IPS-15b (cell line): ENCODE data around the gene SUSD5.

Experiments
- H3K27me3 ChIP-seq: one replicate; pipeline ENCODE4 v1.6.1; 2013; ENCODE audit warnings: low read length; ENCODE audit not compliant: control insufficient read depth, insufficient read depth
- H3K36me3 ChIP-seq: one replicate; pipeline ENCODE4 v1.6.1; 2013; ENCODE audit warnings: low read length; ENCODE audit not compliant: control insufficient read depth, insufficient read depth
- H3K4me1 ChIP-seq: one replicate; pipeline ENCODE4 v1.6.1; 2013; ENCODE audit warnings: mild to moderate bottlenecking, low read length; ENCODE audit not compliant: control insufficient read depth, insufficient read depth
- H3K4me3 ChIP-seq: one replicate; pipeline ENCODE4 v1.5.1; 2013; ENCODE audit warnings: low read depth, low read length
- H3K9ac ChIP-seq: one replicate; pipeline ENCODE4 v1.6.1; 2013; ENCODE audit warnings: low read depth, mild to moderate bottlenecking, low read length
- H3K9me3 ChIP-seq: one replicate; pipeline ENCODE4 v1.6.1; 2013; ENCODE audit warnings: mild to moderate bottlenecking, low read length; ENCODE audit not compliant: control insufficient read depth, insufficient read depth

The SUSD5 gene

GRCh38 chr3:33218446-33219174 lies at the start of gene SUSD5:
TSS of gene SUSD5 (minus strand) at chr3:33218810. CDS start at chr3:33218797, 13 bp downstream.
- Histone ChIP-seq H3K36me3 (no peaks in the 10 kb centered on the region), H3K9me3 (no peaks in the 10 kb centered on the region), H3K4me1 (peaks cover 3% of the 10 kb centered on the region), H3K9ac (no peak within 1 kb of the TSS), H3K4me3 (peak within 1 kb of the TSS; percentile 71), H3K27me3 (peaks cover 53% of the 10 kb centered on the region)

DNA sequence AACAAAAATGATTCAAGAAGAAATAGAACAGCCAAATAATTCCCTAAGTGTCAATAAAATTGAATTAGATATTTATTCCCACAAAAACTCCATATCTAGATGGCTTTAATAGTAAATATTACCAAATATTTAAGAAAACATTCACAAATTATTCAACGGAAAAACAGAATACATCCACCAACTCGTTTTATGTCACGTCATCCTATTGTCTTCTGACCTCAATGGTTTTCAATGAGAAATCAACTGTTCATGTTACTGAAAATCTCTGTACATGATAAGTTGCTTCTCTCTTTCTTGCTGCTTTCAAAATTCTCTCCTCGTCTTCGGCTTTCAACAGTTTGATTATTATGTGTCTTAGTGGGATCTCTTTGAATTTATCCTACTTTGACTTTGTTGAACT lies 41.5 kb upstream of the SUSD5 start:
- Histone ChIP-seq H3K4me3 (no peak overlapping the region), H3K9me3 (no peaks in the 10 kb centered on the region), H3K9ac (no peak overlapping the region), H3K4me1 (no peaks in the 10 kb centered on the region), H3K36me3 (no peaks in the 10 kb centered on the region), H3K27me3 (no peaks in the 10 kb centered on the region)

- Histone ChIP-seq H3K36me3 (no peaks in the 10 kb centered on the region), H3K9ac (no peak overlapping the region), H3K27me3 (no peaks in the 10 kb centered on the region), H3K9me3 (no peaks in the 10 kb centered on the region), H3K4me3 (no peak overlapping the region), H3K4me1 (no peaks in the 10 kb centered on the region)
These were observed 37.6 kb upstream of the SUSD5 start for GRCh38 chr3:33256249-33256648.

DNA sequence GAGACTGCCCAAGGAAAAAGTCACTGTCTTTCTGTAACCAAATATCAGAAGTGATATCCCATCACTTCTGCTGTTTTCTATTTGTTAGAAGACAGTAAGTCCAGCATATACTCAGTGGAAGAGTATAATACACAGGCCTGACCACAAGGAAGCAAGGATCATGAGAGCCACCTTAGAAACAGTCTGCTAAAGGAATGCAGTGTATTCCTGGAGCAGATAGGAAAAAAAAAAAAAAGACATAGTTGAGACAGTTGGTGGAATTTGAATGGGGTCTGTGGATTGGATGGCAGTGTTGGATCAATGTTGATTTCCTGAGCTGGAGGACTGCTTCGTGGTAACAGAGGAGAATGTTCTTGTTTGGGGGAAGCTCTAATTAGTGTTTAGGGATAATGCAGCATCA lies 32.1 kb upstream of the SUSD5 start:
- Histone ChIP-seq H3K9ac (no peak overlapping the region), H3K27me3 (no peaks in the 10 kb centered on the region), H3K4me3 (no peak overlapping the region), H3K36me3 (no peaks in the 10 kb centered on the region), H3K9me3 (no peaks in the 10 kb centered on the region), H3K4me1 (no peaks in the 10 kb centered on the region)

DNA sequence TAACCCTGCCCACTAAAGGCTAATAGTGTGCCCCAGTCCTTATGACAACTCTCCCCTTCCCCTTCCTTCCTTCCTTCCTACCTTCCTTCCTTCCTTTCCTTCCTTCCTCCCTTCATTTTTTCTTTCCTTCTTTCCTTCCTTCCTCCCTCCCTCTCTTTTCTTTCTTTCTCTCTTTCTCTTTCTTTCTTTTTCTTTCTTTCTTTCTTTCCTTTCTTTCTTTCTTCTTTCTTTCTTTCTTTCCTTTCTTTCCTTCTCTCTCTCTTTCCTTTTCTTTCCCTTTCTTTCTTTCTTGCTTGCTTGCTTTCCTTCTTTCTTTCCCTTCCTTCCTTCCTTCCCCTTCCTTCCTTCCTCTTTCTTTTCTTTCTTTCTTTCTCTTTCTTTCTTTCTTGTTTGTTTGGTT lies 28.2 kb upstream of the SUSD5 start:
- H3K9ac ChIP-seq, result no peak overlapping the region
- no peak overlapping the region for H3K4me3 ChIP-seq
- no peaks in the 10 kb centered on the region for H3K4me1 ChIP-seq
- H3K36me3 ChIP-seq, result no peaks in the 10 kb centered on the region
- no peaks in the 10 kb centered on the region for H3K27me3 ChIP-seq
- no peaks in the 10 kb centered on the region for H3K9me3 ChIP-seq

GRCh38 chr3:33240261-33240660 lies 21.7 kb upstream of the SUSD5 start:
- H3K4me1 ChIP-seq, result no peaks in the 10 kb centered on the region
- H3K9ac ChIP-seq, result no peak overlapping the region
- H3K27me3 ChIP-seq, result no peaks in the 10 kb centered on the region
- H3K4me3 ChIP-seq, result no peak overlapping the region
- H3K9me3 ChIP-seq, result no peaks in the 10 kb centered on the region
- no peaks in the 10 kb centered on the region for H3K36me3 ChIP-seq

DNA sequence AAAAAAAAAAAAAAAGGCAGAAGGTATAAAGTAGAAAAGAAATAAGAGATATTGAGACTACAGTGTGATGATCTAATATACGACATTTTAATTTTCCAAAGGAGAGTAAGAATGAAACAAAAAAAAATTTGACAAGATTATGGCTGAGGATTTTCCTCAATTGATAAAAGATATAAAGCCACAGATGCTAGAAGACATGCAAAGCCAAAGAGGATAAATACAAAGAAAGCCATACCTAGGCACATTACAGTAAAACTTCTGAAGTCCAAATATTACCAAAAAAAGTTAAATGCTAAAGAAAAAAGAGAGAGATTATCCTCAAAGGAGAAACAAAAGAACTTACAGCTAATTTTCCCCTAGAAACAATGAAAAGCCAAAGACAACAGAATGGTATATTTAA lies 20.3 kb upstream of the SUSD5 start:
- H3K9ac ChIP-seq, result no peak overlapping the region
- no peaks in the 10 kb centered on the region for H3K4me1 ChIP-seq
- H3K9me3 ChIP-seq, result no peaks in the 10 kb centered on the region
- H3K36me3 ChIP-seq, result no peaks in the 10 kb centered on the region
- H3K27me3 ChIP-seq, result no peaks in the 10 kb centered on the region
- no peak overlapping the region for H3K4me3 ChIP-seq

- no peaks in the 10 kb centered on the region for H3K36me3 ChIP-seq
- H3K4me3 ChIP-seq, result no peak overlapping the region
- no peaks in the 10 kb centered on the region for H3K4me1 ChIP-seq
These were observed 18.8 kb upstream of the SUSD5 start for GRCh38 chr3:33237439-33237838.

GRCh38 chr3:33236005-33236404 lies 17.4 kb upstream of the SUSD5 start:
- Histone ChIP-seq H3K4me1 (no peaks in the 10 kb centered on the region), H3K36me3 (no peaks in the 10 kb centered on the region), H3K4me3 (no peak overlapping the region), H3K9ac (no peak overlapping the region), H3K9me3 (no peaks in the 10 kb centered on the region), H3K27me3 (no peaks in the 10 kb centered on the region)

More at GRCh38 chr3:33237439-33237838, 18.8 kb upstream of the SUSD5 start:
- Histone ChIP-seq H3K9ac (no peak overlapping the region), H3K27me3 (no peaks in the 10 kb centered on the region), H3K9me3 (no peaks in the 10 kb centered on the region)

GRCh38 chr3:33233884-33234283 lies 15.3 kb upstream of the SUSD5 start:
- H3K4me3 ChIP-seq, result no peak overlapping the region
- H3K9me3 ChIP-seq, result no peaks in the 10 kb centered on the region

DNA sequence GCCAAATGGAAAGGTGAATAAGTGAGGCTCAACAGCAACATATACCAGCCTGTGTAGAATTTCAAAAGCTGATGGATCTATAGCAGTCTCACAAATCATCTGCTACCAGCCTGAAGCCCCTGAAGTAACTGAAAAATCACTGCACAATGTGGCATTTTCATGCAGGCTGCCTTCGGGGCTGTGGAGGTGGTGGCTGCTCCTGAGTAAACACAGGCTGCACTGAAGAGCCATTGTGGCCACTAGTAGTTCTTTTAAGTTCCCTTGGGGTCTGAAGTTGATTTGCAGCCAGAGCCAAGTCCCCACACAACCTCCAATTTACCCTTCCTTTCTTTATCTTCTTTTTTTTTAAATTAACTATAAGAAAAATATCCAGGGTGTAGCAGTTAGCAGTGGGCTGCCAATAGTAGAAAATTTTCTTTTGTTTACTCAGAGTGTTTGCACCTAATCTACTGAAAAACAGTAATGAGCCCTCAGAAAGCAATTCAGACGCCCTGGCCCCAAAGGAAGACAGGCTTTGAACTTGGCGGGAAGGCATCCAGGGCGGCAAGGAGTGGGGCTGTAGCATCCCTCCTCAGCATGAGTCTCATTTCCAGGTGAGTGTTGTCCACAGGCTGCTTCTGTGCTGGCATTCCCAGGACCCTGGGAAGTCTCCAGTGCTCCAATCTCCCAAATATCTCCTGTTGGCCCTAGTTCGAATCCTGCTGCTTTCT lies 13.3 kb upstream of the SUSD5 start:
- no peak overlapping the region for H3K4me3 ChIP-seq
- H3K9me3 ChIP-seq, result no peaks in the 10 kb centered on the region
- no peaks in the 10 kb centered on the region for H3K4me1 ChIP-seq
- no peaks in the 10 kb centered on the region for H3K27me3 ChIP-seq
- H3K36me3 ChIP-seq, result no peaks in the 10 kb centered on the region
- H3K9ac ChIP-seq, result no peak overlapping the region

More at GRCh38 chr3:33233884-33234283, 15.3 kb upstream of the SUSD5 start:
- no peaks in the 10 kb centered on the region for H3K4me1 ChIP-seq
- H3K27me3 ChIP-seq, result no peaks in the 10 kb centered on the region
- no peaks in the 10 kb centered on the region for H3K36me3 ChIP-seq
- no peak overlapping the region for H3K9ac ChIP-seq

DNA sequence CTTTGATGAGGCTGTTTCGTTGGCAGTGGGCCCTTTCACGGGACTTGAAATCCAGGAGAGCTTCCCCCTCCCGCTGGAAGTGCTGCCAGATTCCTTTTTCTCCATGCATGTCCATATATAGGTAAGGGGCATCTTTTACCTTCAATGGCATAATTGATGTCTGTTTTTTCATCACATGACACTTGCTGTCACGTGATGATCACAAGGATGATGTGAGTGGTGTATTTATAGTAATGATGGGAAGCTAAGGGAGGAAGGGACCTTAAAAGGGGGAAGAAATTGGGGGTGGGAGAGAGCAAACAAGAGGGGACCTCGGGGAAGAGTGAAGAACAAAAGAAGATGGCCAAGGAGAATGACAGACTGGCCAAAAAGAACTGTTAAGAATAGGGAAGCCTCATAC lies 11.3 kb upstream of the SUSD5 start:
- Histone ChIP-seq H3K36me3 (no peaks in the 10 kb centered on the region), H3K27me3 (no peaks in the 10 kb centered on the region), H3K4me3 (no peak overlapping the region), H3K9ac (no peak overlapping the region), H3K4me1 (no peaks in the 10 kb centered on the region), H3K9me3 (no peaks in the 10 kb centered on the region)
